Fibroblast of lung (primary cell): ENCODE data around the gene ONECUT1. TPM values are rescaled to one million over a fixed set of nuclear protein-coding genes. Genes with fewer than 3 reads are reported as not detected.

Source experiments
- DNase-seq, 2 donors: peaks; one replicate each; pipeline versions ENCODE4 v3.0.0 to v3.0.0-alpha.2; 2010; ENCODE audit warnings: low read depth in 2 of 2
- H2AFZ ChIP-seq: 2 replicates; pipeline ENCODE4 v1.5.1; 2012; ENCODE audit warnings: low read length, control low read depth, inconsistent platforms
- H3K27ac ChIP-seq: 2 replicates; pipeline ENCODE4 v1.5.1; 2011; ENCODE audit warnings: low read length, control low read depth; ENCODE audit not compliant: insufficient read depth
- H3K27me3 ChIP-seq: 2 replicates; pipeline ENCODE4 v1.5.1; 2011; ENCODE audit warnings: mild to moderate bottlenecking, low read length; ENCODE audit not compliant: control insufficient read depth, insufficient read depth
- H3K36me3 ChIP-seq: 2 replicates; pipeline ENCODE4 v1.5.1; 2011; ENCODE audit warnings: low read length; ENCODE audit not compliant: control insufficient read depth, insufficient read depth
- H3K4me1 ChIP-seq: 2 replicates; pipeline ENCODE4 v1.5.1; 2011; ENCODE audit warnings: low read length; ENCODE audit not compliant: control insufficient read depth, insufficient read depth; ENCODE audit errors: extremely low read depth
- H3K4me2 ChIP-seq: 2 replicates; pipeline ENCODE4 v1.5.1; 2011; ENCODE audit warnings: low read length, control low read depth; ENCODE audit not compliant: insufficient read depth; ENCODE audit errors: extremely low read depth
- H3K4me3 ChIP-seq, 4 experiments: fragments of 200-600 bp in 1 of 4; sonication (generic) in 1 of 4; replicated peaks in 1 of 4; 2 replicates each; pipeline ENCODE4 v1.5.1; 2011 to 2016; ENCODE audit warnings: low read length in 4 of 4, low read depth in 3 of 4, mild to moderate bottlenecking in 3 of 4, control low read depth in 2 of 4, inconsistent platforms in 1 of 4, mixed read lengths in 1 of 4; ENCODE audit not compliant: insufficient read depth in 1 of 4; ENCODE audit errors: control extremely low read depth in 1 of 4
- H3K79me2 ChIP-seq: 2 replicates; pipeline ENCODE4 v1.5.1; 2012; ENCODE audit warnings: mild to moderate bottlenecking, low read length, inconsistent platforms; ENCODE audit not compliant: control insufficient read depth, insufficient read depth
- H3K9ac ChIP-seq: 2 replicates; pipeline ENCODE4 v1.5.1; 2011; ENCODE audit warnings: mild to moderate bottlenecking, low read length, control low read depth; ENCODE audit not compliant: insufficient read depth
- H3K9me3 ChIP-seq: 2 replicates; pipeline ENCODE4 v1.5.1; 2012; ENCODE audit warnings: low read depth, low read length; ENCODE audit not compliant: control insufficient read depth, insufficient read depth
- H4K20me1 ChIP-seq: 2 replicates; pipeline ENCODE4 v1.5.1; 2011; ENCODE audit warnings: low read length; ENCODE audit not compliant: control insufficient read depth, insufficient read depth; ENCODE audit errors: extremely low read depth
- CTCF ChIP-seq, 2 donors: IDR thresholded peaks in 1 of 2; conservative IDR thresholded peaks in 1 of 2; 1 replicate in 1 of 2; 2 replicates in 1 of 2; pipeline ENCODE4 v1.5.1; 2011 to 2012; ENCODE audit warnings: low read length in 2 of 2, control low read depth in 1 of 2, inconsistent platforms in 1 of 2, low read depth in 1 of 2, mild to moderate bottlenecking in 1 of 2
- EZH2 ChIP-seq: IDR thresholded peaks from 2 replicates; pipeline ENCODE4 v1.5.1; 2012; ENCODE audit warnings: low read length, control low read depth, mild to moderate bottlenecking; ENCODE audit errors: missing control alignments
- polyA plus RNA-seq, 2 donors: library from polyadenylated mRNA; depleted of rRNA in 1 of 2; stranded (reverse) in 1 of 2; unstranded in 1 of 2; fragments of >200 nt; gene quantifications; 2 replicates each; pipeline ENCODE4 v1.2.1, GENCODE V29; 2011 to 2012; ENCODE audit warnings: missing spikeins in 1 of 2
- total RNA-seq: library from RNA; depleted of rRNA; stranded (reverse); fragments of >200 nt; gene quantifications from 2 replicates; pipeline ENCODE4 v1.2.1, GENCODE V29; 2014

The ONECUT1 gene
- total and polyA plus RNA-seq, 2 donors (not counting 1 experiment from before 2014, with no cell fraction given) = not detected

- Histone ChIP-seq H3K27me3 (no peaks in the 10 kb centered on the region), H2AFZ (no peak overlapping the region), H3K4me3 (no peak overlapping the region), H3K36me3 (no peaks in the 10 kb centered on the region), H3K4me2 (no peak overlapping the region), H3K4me1 (no peaks in the 10 kb centered on the region), H3K9me3 (no peaks in the 10 kb centered on the region), H3K9ac (no peak overlapping the region), H4K20me1 (no peaks in the 10 kb centered on the region), H3K27ac (no peak overlapping the region), H3K79me2 (no peaks in the 10 kb centered on the region)
- no peak for TF ChIP-seq CTCF (conservative IDR thresholded peaks at IDR 0.05 in 1 of 2, IDR thresholded peaks at IDR 0.05 in 1 of 2; ENCODE audit: low read depth in 1 of 2, low read length in 2 of 2)
- no peak for TF ChIP-seq EZH2
- peak in 1 of 2 donors; percentile 16 for DNase-seq
Observed at GRCh38 chr15:52737720-52738119, 52.4 kb downstream of the ONECUT1 start.

GRCh38 chr15:52735231-52736089 is 54.7 kb downstream of the ONECUT1 start:
- Histone ChIP-seq H3K27me3 (no peaks in the 10 kb centered on the region), H3K79me2 (no peaks in the 10 kb centered on the region), H2AFZ (no peak overlapping the region), H4K20me1 (no peaks in the 10 kb centered on the region), H3K27ac (no peak overlapping the region), H3K9ac (no peak overlapping the region), H3K4me1 (no peaks in the 10 kb centered on the region), H3K4me3 (no peak overlapping the region), H3K4me2 (no peak overlapping the region), H3K36me3 (no peaks in the 10 kb centered on the region), H3K9me3 (no peaks in the 10 kb centered on the region)
- DNase-seq = peak; percentile 53 to 81
- TF ChIP-seq EZH2 (no peak), CTCF (conservative IDR thresholded peaks at IDR 0.05 in 1 of 2, IDR thresholded peaks at IDR 0.05 in 1 of 2; ENCODE audit: low read depth in 1 of 2, low read length in 2 of 2) (peak; percentile 61 to 73)

- Histone ChIP-seq H3K4me3 (no peak overlapping the region), H3K27ac (no peak overlapping the region), H3K27me3 (no peaks in the 10 kb centered on the region), H2AFZ (no peak overlapping the region), H3K9ac (no peak overlapping the region), H3K9me3 (no peaks in the 10 kb centered on the region), H3K36me3 (no peaks in the 10 kb centered on the region), H3K4me2 (no peak overlapping the region), H4K20me1 (no peaks in the 10 kb centered on the region), H3K79me2 (no peaks in the 10 kb centered on the region), H3K4me1 (no peaks in the 10 kb centered on the region)
- TF ChIP-seq CTCF (conservative IDR thresholded peaks at IDR 0.05 in 1 of 2, IDR thresholded peaks at IDR 0.05 in 1 of 2; ENCODE audit: low read depth in 1 of 2, low read length in 2 of 2) = no peak
- TF ChIP-seq EZH2 = no peak
- DNase-seq = no peak
Observed at GRCh38 chr15:52734329-52734728, 55.8 kb downstream of the ONECUT1 start.
